ENCODE measurements around the gene EIF2B1. TPM values are rescaled to one million over a fixed set of nuclear protein-coding genes. Genes with fewer than 3 reads are reported as not detected.

The EIF2B1 gene
- total RNA-seq, 3 donors from 2014 or later (not counting 1 experiment from before 2014, with no cell fraction given), result 50.5 to 55.7 (median 51.0) TPM

DNA sequence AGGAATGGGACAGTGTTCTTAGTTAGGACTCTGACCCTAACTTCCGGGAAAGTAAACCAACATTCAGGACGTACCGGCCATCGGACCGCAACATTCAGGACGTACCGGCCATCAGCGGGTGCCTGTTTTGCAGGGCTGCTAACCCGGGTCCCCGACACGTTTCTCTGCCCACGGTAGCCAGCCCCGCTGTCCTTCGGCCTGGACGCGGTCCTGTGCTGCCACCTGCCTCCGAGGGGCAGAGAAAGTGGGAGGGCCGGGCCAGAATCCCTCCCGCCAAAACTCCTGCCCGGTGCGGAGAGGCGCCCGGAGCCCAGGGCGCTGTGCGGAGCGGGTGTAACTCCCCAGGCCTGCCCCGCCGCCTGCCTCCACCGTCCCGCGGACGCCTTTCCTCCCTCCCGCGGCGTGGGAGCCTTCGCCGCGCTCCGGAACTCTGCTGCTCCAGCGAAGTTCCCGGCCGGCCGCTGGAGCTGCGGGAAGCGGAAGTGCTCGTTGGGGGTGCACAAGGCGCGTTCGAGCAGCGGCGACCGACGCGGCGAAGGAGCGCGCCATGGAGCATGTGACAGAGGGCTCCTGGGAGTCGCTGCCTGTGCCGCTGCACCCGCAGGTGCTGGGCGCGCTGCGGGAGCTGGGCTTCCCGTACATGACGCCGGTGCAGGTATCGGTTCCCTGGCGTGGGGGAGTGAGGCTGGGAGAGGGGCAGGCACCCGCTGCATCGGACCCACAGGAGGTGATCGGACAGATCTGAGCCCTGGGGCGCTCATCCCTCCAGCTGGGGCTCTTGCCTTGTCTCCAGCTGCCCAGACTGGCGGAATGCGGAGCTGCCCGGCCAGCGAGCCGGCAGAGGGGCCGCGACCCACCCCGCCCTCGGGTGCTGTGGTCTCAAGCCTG lies 31.6 kb downstream of the EIF2B1 start, which contains the start of gene DDX55:
Gene DDX55, plus strand, starts transcription at position 498 of the 888 bp plus-strand sequence. Its CDS starts 50 bp downstream, at position 548.
- peak; percentile 81 to 95 for DNase-seq
- TF ChIP-seq, protein P1, sequence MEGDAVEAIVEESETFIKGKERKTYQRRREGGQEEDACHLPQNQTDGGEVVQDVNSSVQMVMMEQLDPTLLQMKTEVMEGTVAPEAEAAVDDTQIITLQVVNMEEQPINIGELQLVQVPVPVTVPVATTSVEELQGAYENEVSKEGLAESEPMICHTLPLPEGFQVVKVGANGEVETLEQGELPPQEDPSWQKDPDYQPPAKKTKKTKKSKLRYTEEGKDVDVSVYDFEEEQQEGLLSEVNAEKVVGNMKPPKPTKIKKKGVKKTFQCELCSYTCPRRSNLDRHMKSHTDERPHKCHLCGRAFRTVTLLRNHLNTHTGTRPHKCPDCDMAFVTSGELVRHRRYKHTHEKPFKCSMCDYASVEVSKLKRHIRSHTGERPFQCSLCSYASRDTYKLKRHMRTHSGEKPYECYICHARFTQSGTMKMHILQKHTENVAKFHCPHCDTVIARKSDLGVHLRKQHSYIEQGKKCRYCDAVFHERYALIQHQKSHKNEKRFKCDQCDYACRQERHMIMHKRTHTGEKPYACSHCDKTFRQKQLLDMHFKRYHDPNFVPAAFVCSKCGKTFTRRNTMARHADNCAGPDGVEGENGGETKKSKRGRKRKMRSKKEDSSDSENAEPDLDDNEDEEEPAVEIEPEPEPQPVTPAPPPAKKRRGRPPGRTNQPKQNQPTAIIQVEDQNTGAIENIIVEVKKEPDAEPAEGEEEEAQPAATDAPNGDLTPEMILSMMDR (IDR thresholded peaks at IDR 0.05), result peak; percentile 43
- Histone ChIP-seq H3K36me3 (ENCODE audit: control insufficient read depth, insufficient read depth, low read length) (peaks cover 25% of the 10 kb centered on the region), H3K27ac (ENCODE audit: low read length) (peak within 1 kb of the TSS; percentile 83), H3K4me3 (ENCODE audit: low read length) (peak within 1 kb of the TSS; percentile 93), H3K27me3 (ENCODE audit: control insufficient read depth, insufficient read depth, low read length) (no peaks in the 10 kb centered on the region), H3K9me3 (ENCODE audit: control insufficient read depth, insufficient read depth, low read length) (no peaks in the 10 kb centered on the region), H3K4me1 (ENCODE audit: control insufficient read depth, insufficient read depth, low read length) (peaks cover 26% of the 10 kb centered on the region)
- Mint-ChIP-seq H3K9me3 (no peaks in the 10 kb centered on the region), H3K27me3 (ENCODE audit: low read depth in 2 of 2) (no peaks in the 10 kb centered on the region), H3K4me1 (peaks cover 21 to 23% of the 10 kb centered on the region in 2 donors), H3K27ac (peak within 1 kb of the TSS; percentile 92 to 97), H3K36me3 (peaks cover 9% of the 10 kb centered on the region), H3K4me3 (peak within 1 kb of the TSS; percentile 99)
- WGBS (ENCODE audit: insufficient coverage), result under 1% methylated on average over 81 of the region's 81 CpGs
- peak; percentile 91 to 96 (median 94) for ATAC-seq
- intact Hi-C loops (cut with micrococcal nuclease), result loop anchor here (5.0 kb wide), 1 partner anchor 240 kb away; the partner anchor contains the start of gene SBNO1

DNA sequence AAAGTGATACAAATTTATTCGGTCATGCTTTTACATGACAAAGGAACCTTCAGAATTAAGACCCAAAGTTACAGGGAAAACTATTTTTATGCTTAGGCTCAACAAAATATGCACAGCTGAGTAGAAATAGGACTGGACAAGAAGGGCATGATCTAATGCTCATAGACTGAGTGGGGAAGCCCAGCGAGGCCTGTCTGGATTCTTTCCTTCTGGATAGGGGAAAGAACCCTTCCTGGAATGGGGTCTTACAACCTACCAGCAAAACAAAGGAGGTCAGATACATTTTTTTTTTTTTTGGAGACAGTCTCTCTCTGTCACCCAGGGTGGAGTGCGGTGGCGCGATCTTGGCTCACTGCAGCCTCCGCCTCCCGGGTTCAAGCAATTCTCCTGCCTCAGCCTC lies 33.8 kb downstream of the EIF2B1 start:
- no peaks in the 10 kb centered on the region for H3K9me3 Mint-ChIP-seq
- WGBS (ENCODE audit: insufficient coverage), result 98% methylated on average over 6 of the region's 7 CpGs
- Histone ChIP-seq H3K36me3 (ENCODE audit: control insufficient read depth, insufficient read depth, low read length) (peaks cover 33% of the 10 kb centered on the region), H3K27me3 (ENCODE audit: control insufficient read depth, insufficient read depth, low read length) (no peaks in the 10 kb centered on the region), H3K4me1 (ENCODE audit: control insufficient read depth, insufficient read depth, low read length) (peaks cover 26% of the 10 kb centered on the region), H3K27ac (ENCODE audit: low read length) (no peak overlapping the region), H3K4me3 (ENCODE audit: low read length) (no peak overlapping the region), H3K9me3 (ENCODE audit: control insufficient read depth, insufficient read depth, low read length) (no peaks in the 10 kb centered on the region)
- H3K4me1 Mint-ChIP-seq, result peaks cover 21 to 23% of the 10 kb centered on the region in 2 donors
- TF ChIP-seq, protein P1 (IDR thresholded peaks at IDR 0.05), result no peak
- peak overlapping the region; percentile 35 for H3K4me3 Mint-ChIP-seq
- intact Hi-C loops (cut with micrococcal nuclease), result loop anchor here (5.0 kb wide), 1 partner anchor 237 kb away; the partner anchor contains the start of gene SBNO1
- ATAC-seq (no peak), DNase-seq (no peak)
- H3K27me3 Mint-ChIP-seq (ENCODE audit: low read depth in 2 of 2), result no peaks in the 10 kb centered on the region
- peaks cover 14% of the 10 kb centered on the region for H3K36me3 Mint-ChIP-seq
- peak overlapping the region in 1 of 2 donors; percentile 5 for H3K27ac Mint-ChIP-seq

DNA sequence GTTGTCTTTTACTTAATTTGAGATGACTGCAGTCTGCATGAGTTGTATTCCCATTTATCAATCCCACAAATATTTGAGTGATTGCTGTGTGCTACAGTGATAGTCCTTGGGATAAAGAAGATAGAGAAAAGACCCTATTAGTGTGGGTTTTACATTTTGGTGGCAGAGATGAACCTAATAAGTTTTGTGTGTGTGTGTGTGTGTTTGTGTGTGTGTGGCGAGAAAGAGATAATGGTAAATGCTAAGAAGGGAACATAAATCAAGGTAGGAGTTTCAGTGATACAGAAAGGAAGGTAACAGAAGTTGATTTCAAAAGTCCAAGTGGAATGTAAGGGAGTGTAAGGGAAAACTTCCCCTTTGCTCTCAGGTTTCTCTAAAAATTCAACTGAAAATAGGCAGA lies 34.2 kb downstream of the EIF2B1 start:
- Histone ChIP-seq H3K36me3 (ENCODE audit: control insufficient read depth, insufficient read depth, low read length) (peaks cover 33% of the 10 kb centered on the region), H3K27ac (ENCODE audit: low read length) (no peak overlapping the region), H3K27me3 (ENCODE audit: control insufficient read depth, insufficient read depth, low read length) (no peaks in the 10 kb centered on the region), H3K9me3 (ENCODE audit: control insufficient read depth, insufficient read depth, low read length) (no peaks in the 10 kb centered on the region), H3K4me3 (ENCODE audit: low read length) (no peak overlapping the region), H3K4me1 (ENCODE audit: control insufficient read depth, insufficient read depth, low read length) (peaks cover 26% of the 10 kb centered on the region)
- Mint-ChIP-seq H3K4me1 (peaks cover 21 to 23% of the 10 kb centered on the region in 2 donors), H3K4me3 (peak overlapping the region; percentile 22), H3K9me3 (no peaks in the 10 kb centered on the region), H3K27ac (peak overlapping the region in 1 of 2 donors; percentile 5), H3K36me3 (peaks cover 14% of the 10 kb centered on the region), H3K27me3 (ENCODE audit: low read depth in 2 of 2) (no peaks in the 10 kb centered on the region)
- ATAC-seq (no peak), DNase-seq (no peak)
- TF ChIP-seq, protein P1 (IDR thresholded peaks at IDR 0.05), result no peak
- WGBS (ENCODE audit: insufficient coverage), result 95% methylated on average over 1 of the region's 1 CpG
- intact Hi-C loops (cut with micrococcal nuclease), result no loop called here

All from natural killer cell (primary cell).